ENCODE measurements around the gene TCEAL3.

DNA sequence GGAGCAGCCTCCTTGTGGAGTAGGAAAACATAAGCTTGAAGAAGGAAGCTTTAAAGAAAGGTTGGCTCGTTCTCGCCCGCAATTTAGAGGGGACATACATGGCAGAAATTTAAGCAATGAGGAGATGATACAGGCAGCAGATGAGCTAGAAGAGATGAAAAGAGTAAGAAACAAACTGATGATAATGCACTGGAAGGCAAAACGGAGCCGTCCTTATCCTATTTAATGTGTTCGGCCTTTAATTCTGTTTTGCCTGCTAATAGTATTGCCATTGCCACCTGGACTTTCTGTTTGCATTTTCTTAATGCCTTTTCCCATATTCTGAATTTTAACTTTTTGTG is 22.4 kb downstream of the TCEAL3 start:
- TF ChIP-seq ZNF274 (IDR thresholded peaks at IDR 0.05; ENCODE audit: low read depth, low read length), result no peak
- TF ChIP-seq SUZ12 (IDR thresholded peaks at IDR 0.05; ENCODE audit: extremely low read depth, insufficient read depth, insufficient read length), result no peak
